Heart left ventricle (tissue), 16 donors: ENCODE data around the gene ITPR2. TPM values are rescaled to one million over a fixed set of nuclear protein-coding genes. Genes with fewer than 3 reads are reported as not detected.
A peak's percentile ranks its signal among the peaks of the same experiment; 100 is the strongest.

Experiments
- ATAC-seq, 4 donors: fragments of 200-7000 bp; cut with Tn5 transposase; one replicate each; pipeline ENCODE4 v1.9.1; 2020 to 2022; ENCODE audit warnings: moderate library complexity in 4 of 4, mild to moderate bottlenecking in 3 of 4, moderate number of reproducible peaks in 1 of 4
- DNase-seq, 5 donors: peaks; one replicate each; pipeline ENCODE4 v3.0.0-alpha.2; 2020
- H3K27ac ChIP-seq, 12 donors: fragments of 200-600 bp; sonication (generic) in 4 of 12; one replicate each; pipeline versions ENCODE4 v1.5.0 to v1.8.0; 2016 to 2022; ENCODE audit warnings: mild to moderate bottlenecking in 2 of 12
- H3K27me3 ChIP-seq, 9 donors: fragments of 200-600 bp; sonication (generic) in 2 of 9; one replicate each; pipeline versions ENCODE4 v1.5.1 to v1.8.0; 2016 to 2022; ENCODE audit warnings: mild to moderate bottlenecking in 3 of 9
- H3K36me3 ChIP-seq, 9 donors: fragments of 200-600 bp; sonication (generic) in 2 of 9; one replicate each; pipeline versions ENCODE4 v1.5.0 to v1.8.0; 2018 to 2022; ENCODE audit warnings: mild to moderate bottlenecking in 2 of 9
- H3K4me1 ChIP-seq, 12 donors: fragments of 200-600 bp; sonication (generic) in 4 of 12; one replicate each; pipeline versions ENCODE4 v1.5.0 to v1.8.0; 2016 to 2022; ENCODE audit warnings: mild to moderate bottlenecking in 3 of 12
- H3K4me3 ChIP-seq, 12 donors: fragments of 200-600 bp; sonication (generic) in 4 of 12; one replicate each; pipeline versions ENCODE4 v1.5.0 to v1.8.0; 2017 to 2022; ENCODE audit warnings: mild to moderate bottlenecking in 9 of 12, moderate library complexity in 4 of 12
- H3K9me3 ChIP-seq, 12 donors: fragments of 200-600 bp; sonication (generic) in 4 of 12; one replicate each; pipeline versions ENCODE4 v1.5.0 to v1.8.0; 2016 to 2022; ENCODE audit warnings: mild to moderate bottlenecking in 1 of 12
- POLR2A ChIP-seq, 2 donors: fragments of 450-650 bp; IDR thresholded peaks; one replicate each; pipeline ENCODE4 v1.6.1; 2017; ENCODE audit warnings: antibody characterized with exemption in 2 of 2, mild to moderate bottlenecking in 2 of 2, moderate library complexity in 2 of 2
- WGBS, 4 donors: extraction: QIAGEN DNeasy Blood & Tissue Kit in 2 of 4; methylation state at CpG; one replicate each; pipeline versions ENCODE4 v1.1.5 to v1.1.7; 2013 to 2018; 5-methylcytosine and 5-hydroxymethylcytosine counted together
- intact Hi-C, 10 donors: fragments of 100-400 bp; cut with DNase I; formaldehyde crosslinking; loops; one replicate each; pipeline versions ENCODE4 v1.11.1 to v1.14.2; 2022
- polyA plus RNA-seq, 2 donors: library from polyadenylated mRNA; stranded (reverse); fragments of 200-250 nt; gene quantifications; one replicate each; pipeline ENCODE4 v1.2.3, GENCODE V29; 2013
- total RNA-seq, 9 donors: library from RNA; depleted of rRNA in 2 of 9; stranded (reverse); fragments of >200 nt in 2 of 9; fragmentation: NEBNext Ultra II Directional in 3 of 9; extraction: Animal tissue kit (Norgen Biotek cat#: 25700) in 3 of 9; gene quantifications; one replicate each; pipeline versions ENCODE4 v1.1.0 to v1.2.4, GENCODE V29; 2016 to 2023
- TF ChIP-seq, protein P1 (sequence below), 12 donors: fragments of 200-600 bp; sonication (generic) in 4 of 12; IDR thresholded peaks; one replicate each; pipeline versions ENCODE4 v1.5.0 to v1.8.0; 2018 to 2022; ENCODE audit warnings: antibody characterized with exemption in 12 of 12, mild to moderate bottlenecking in 5 of 12
- donor health status: ischemic (EF 13 %, LVEDD 7.1; RV severe dilation, severe dysfunction).
- donor health status: healthy with polysubstance abuse.
- donor health status: DM: no; HTN: yes; CAD: no.
- donor health status: DM: no; HTN: no; CAD: no.
- donor health status: ischemic (EF 25% LVEDD 6.9; RV normal size, moderate dysfunction).
- donor health status: ischemic (EF 25% LVEDD 5.7; RV mildly dilated, moderate dysfunction).
- donor health status: healthy.
- donor health status: DM: yes; HTN: yes; CAD: no.
- donor health status: ischemic (EF 35%, LVEDD 5.7; RV mildly dilated, moderate dysfunction).
- donor health status: nonischemic (EF 11% LVEDD 7.7; RV severe dilation, severe dysfunction).
- donor health status: DM: yes; HTN: yes; CAD: no.
- donor health status: PGD.
- donor health status: ischemic (EF 29% LVEDD 5.4; RV normal size, mild dysfunction).
- donor health status: nonischemic (EF 23%, LVEDD 6.1; RV moderate dilation, normal function).

The ITPR2 gene
- total and polyA plus RNA-seq, 11 donors: 3.4 to 45.6 (median 11.8) TPM

DNA sequence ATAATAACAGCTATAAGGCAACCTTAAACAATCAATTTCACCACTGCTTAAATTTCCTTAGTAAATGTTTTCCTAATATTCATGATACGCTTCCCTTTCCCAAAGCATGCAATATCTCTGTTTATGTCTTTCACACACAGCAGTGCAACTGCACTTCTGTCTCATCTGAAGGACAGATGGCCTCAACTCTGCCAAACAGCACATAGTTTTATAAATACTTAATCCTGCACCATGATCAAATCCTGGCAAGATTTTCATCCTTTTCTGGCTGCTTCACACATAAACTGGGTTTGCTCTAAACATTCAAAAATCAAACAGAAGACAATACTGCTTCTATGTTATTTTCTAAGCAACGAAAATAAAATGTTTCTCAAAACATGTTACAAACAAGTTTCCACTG is 266.3 kb downstream of the ITPR2 start:
- Histone ChIP-seq H3K4me1 (peaks cover 0 to 5% (median 0%) of the 10 kb centered on the region in 12 donors), H3K27ac (peak overlapping the region in 3 of 12 donors; percentile 9 to 36 (median 21)), H3K4me3 (no peak overlapping the region), H3K36me3 (peaks cover 0 to 6% (median 0%) of the 10 kb centered on the region in 9 donors), H3K9me3 (no peaks in the 10 kb centered on the region), H3K27me3 (no peaks in the 10 kb centered on the region)
- DNase-seq: no peak
- intact Hi-C loops: no loop called here
- no peak for TF ChIP-seq POLR2A (IDR thresholded peaks at IDR 0.05)
- TF ChIP-seq, protein P1, sequence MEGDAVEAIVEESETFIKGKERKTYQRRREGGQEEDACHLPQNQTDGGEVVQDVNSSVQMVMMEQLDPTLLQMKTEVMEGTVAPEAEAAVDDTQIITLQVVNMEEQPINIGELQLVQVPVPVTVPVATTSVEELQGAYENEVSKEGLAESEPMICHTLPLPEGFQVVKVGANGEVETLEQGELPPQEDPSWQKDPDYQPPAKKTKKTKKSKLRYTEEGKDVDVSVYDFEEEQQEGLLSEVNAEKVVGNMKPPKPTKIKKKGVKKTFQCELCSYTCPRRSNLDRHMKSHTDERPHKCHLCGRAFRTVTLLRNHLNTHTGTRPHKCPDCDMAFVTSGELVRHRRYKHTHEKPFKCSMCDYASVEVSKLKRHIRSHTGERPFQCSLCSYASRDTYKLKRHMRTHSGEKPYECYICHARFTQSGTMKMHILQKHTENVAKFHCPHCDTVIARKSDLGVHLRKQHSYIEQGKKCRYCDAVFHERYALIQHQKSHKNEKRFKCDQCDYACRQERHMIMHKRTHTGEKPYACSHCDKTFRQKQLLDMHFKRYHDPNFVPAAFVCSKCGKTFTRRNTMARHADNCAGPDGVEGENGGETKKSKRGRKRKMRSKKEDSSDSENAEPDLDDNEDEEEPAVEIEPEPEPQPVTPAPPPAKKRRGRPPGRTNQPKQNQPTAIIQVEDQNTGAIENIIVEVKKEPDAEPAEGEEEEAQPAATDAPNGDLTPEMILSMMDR (IDR thresholded peaks at IDR 0.05): no peak
- peak in 3 of 4 donors; percentile 56 to 64 (median 60) for ATAC-seq
- WGBS, 4 donors: 80 to 88% (median 82%) methylated on average over 2 of the region's 2 CpGs

DNA sequence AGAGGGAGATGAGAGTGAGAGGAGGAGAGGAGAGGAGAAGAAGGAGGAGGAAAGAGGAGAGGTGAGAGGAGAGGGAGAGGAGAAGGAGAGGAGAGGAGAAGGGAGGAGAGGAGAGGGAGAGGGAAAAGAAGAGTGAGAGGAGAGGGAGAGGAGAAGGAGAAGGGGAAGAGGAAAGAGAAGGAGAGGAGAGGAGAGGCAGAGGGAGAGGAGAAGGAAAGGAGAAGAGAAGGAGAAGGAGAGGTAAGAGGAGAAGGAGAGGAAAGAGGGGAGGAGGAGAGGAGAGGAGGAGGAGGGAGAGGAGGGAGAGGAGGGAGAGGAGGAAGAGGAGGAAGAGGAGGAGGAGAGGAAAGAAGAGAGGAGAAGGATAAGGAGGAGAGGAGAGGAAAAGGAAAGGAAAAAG is 266.8 kb downstream of the ITPR2 start:
- no peaks in the 10 kb centered on the region for H3K9me3 ChIP-seq
- H3K4me3 ChIP-seq: no peak overlapping the region
- no peak for DNase-seq
- H3K4me1 ChIP-seq: peaks cover 0 to 5% (median 0%) of the 10 kb centered on the region in 12 donors
- intact Hi-C loops: no loop called here
- H3K27me3 ChIP-seq: no peaks in the 10 kb centered on the region
- peaks cover 0 to 11% (median 0%) of the 10 kb centered on the region in 9 donors for H3K36me3 ChIP-seq
- TF ChIP-seq, protein P1 (IDR thresholded peaks at IDR 0.05): no peak
- no peak for TF ChIP-seq POLR2A (IDR thresholded peaks at IDR 0.05)
- ATAC-seq: no peak
- peak overlapping the region in 2 of 12 donors; percentile 5 to 21 for H3K27ac ChIP-seq

DNA sequence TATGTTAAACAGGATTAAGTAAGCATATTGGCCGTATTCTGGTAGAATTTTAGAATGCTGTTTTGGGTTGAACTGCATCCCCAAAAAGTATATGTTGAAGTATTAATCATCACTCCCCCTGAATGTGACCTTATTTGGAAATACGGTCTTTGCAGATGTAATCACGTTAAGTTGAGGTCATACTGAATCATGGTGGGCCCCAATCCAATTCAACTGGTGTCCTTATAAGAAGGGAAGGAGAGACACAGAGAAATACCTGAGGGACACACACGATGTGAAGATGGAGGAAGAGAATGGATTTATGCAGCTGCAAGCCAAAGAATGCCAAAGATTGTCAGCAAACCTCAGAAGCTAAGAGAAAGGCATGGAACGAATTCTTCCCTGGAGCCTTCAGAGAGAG is 268.6 kb downstream of the ITPR2 start:
- Histone ChIP-seq H3K27ac (no peak overlapping the region), H3K9me3 (no peaks in the 10 kb centered on the region), H3K36me3 (peaks cover 0 to 14% (median 0%) of the 10 kb centered on the region in 9 donors), H3K4me1 (peaks cover 0 to 5% (median 0%) of the 10 kb centered on the region in 12 donors), H3K27me3 (no peaks in the 10 kb centered on the region), H3K4me3 (no peak overlapping the region)
- intact Hi-C loops: no loop called here
- ATAC-seq (no peak), DNase-seq (no peak)
- TF ChIP-seq, protein P1 (IDR thresholded peaks at IDR 0.05): no peak
- TF ChIP-seq POLR2A (IDR thresholded peaks at IDR 0.05): no peak
- WGBS, 4 donors: 65 to 85% (median 79%) methylated on average over 4 to 5 of the region's 5 CpGs

DNA sequence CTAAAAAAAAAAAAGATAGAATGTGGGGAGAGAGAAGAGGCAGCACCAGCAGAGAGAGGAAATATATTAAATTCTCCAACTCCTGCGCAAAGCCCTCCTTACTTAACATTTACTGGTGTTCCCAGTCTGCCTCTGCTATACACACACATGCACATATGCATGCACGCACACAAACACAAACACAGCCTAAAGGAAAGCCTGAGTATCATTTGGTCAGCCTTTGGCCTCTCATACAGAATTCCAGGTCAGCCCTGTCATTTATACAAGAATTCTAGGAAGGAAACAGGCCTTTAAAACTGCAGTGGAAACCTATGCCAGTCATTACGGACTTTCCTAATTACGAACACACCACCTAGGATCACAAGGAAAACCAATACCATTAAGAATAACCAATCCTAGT is 269.4 kb downstream of the ITPR2 start:
- WGBS, 4 donors: 89 to 92% (median 91%) methylated on average over 4 of the region's 4 CpGs
- TF ChIP-seq, protein P1 (IDR thresholded peaks at IDR 0.05): no peak
- TF ChIP-seq POLR2A (IDR thresholded peaks at IDR 0.05): no peak
- Histone ChIP-seq H3K27ac (no peak overlapping the region), H3K9me3 (no peaks in the 10 kb centered on the region), H3K36me3 (peaks cover 0 to 14% (median 0%) of the 10 kb centered on the region in 9 donors), H3K27me3 (no peaks in the 10 kb centered on the region), H3K4me3 (no peak overlapping the region), H3K4me1 (peaks cover 0 to 5% (median 0%) of the 10 kb centered on the region in 12 donors)
- DNase-seq (no peak), ATAC-seq (no peak)
- intact Hi-C loops: no loop called here
